Erythroblast (primary cell): ENCODE measurements around the gene COQ9.
"Not testable (repeated sequence)": the region's sequence is repeated elsewhere in the genome, so short reads cannot be mapped to it uniquely, and the experiment has no call there.

Experiments used
- DNase-seq, 2 experiments: peaks; one replicate each; lab custom pipeline; 2025; lab: John Stamatoyannopoulos, UW
- GATA1 ChIP-seq: IDR thresholded peaks from 2 replicates; pipeline ENCODE4 v1.6.1; 2011; ENCODE audit warnings: low read depth, mild to moderate bottlenecking, control low read depth, low read length, moderate library complexity
- POLR2A ChIP-seq: IDR thresholded peaks from 2 replicates; pipeline ENCODE4 v1.6.1; 2011; ENCODE audit warnings: mild to moderate bottlenecking, low read length

The COQ9 gene

DNA sequence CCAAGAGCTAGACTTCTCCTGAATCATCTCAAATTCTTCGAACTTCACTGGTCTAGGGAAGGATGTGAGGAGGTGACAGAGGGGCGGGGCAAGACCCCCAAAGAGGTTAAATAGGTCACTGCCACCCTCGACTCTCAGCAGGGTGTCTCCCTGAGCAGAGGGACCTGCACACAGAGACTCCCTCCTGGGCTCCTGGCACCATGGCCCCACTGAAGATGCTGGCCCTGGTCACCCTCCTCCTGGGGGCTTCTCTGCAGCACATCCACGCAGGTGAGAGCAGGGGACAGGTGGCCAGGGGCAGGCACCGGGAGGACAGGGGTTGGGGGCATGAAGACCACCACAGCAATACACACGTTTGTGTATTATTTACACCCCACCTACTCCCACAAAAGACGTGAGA is 33.5 kb upstream of the COQ9 start:
- DNase-seq = no peak
- TF ChIP-seq GATA1 = no peak
- TF ChIP-seq POLR2A = no peak

DNA sequence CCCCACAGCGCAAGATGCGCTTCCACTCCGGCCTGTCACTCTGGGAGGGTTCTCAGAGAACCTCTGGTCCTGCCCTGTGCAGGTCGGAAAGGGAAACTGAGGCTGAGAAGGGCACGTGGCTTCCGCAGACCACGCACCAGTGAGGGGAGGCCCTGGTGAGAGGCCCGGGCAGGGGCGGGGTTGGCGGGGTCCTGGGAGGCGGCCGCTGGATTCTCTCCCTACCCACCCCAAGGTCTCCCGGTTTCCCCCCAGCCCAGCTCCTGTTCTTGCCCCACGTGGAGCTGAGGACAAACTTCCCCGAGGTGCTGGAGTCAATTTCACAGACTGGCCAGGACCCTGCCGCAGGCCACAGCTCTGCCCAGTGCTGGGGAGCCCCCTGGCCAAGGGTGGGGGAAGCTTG is 31.2 kb upstream of the COQ9 start:
- TF ChIP-seq GATA1 (no peak), POLR2A (no peak)
- no peak for DNase-seq

DNA sequence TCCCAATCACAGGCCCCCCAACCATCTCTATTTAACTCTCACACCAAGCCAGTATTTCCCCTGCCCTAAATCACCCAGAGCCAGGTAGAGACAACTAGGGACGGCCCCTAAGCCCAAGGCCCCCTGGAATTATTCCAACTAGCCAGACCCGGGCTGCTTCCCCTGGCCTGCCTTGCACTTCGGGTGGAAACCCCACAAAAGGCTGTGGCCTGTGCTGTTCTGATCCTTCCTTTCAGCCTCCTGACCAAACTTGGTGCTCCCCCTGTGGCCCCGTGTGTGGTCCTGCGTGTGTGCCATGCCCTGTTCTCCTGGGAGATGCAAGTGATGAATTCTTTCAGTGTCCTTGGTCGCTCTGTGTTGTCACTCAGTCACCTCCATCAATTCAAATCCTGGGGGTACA is 27.8 kb upstream of the COQ9 start:
- no peak for TF ChIP-seq GATA1
- no peak for TF ChIP-seq POLR2A
- no peak for DNase-seq

DNA sequence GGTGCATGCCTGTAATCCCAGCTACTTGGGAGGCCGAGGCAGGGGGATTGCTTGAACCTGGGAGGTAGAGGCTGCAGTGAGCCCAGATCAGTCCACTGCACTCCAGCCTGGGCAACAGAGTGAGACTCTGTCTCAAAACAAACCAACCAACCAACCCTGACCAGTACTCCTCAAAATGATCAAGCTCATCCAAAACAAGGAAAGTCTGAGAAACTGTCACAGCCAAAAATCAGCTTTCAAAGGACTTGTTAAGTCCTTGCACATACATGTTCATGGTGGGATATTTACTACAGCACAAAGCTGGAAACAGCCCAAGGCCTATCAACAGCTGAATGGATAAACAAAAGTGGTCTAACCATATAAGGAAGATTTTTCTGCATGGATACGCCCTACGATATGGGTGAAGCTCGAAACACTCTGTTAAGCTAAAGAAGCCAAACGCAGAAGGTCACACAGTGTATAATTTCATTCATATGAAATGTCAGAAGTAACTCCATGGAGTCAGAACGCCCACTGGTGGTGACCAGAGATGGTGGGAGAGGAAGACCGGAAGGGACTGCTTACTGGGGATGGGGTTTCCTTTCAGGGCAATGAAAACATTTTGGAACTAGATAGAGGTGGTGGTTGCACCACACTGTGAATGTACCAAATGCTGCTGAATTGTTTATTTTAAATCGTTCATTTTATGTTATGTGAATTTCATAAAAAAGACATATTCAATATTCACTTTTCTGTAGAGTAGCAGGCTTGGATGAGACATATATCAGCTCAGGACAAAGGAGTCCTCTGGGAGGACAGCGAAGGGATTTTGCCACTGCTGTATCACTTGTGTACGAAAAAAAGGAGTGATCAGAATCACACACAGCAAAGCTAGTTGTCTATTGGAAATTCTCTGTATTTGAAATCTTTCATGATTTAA is 25.0 kb upstream of the COQ9 start:
- TF ChIP-seq GATA1 = no peak
- DNase-seq = peak; percentile 57 to 65

DNA sequence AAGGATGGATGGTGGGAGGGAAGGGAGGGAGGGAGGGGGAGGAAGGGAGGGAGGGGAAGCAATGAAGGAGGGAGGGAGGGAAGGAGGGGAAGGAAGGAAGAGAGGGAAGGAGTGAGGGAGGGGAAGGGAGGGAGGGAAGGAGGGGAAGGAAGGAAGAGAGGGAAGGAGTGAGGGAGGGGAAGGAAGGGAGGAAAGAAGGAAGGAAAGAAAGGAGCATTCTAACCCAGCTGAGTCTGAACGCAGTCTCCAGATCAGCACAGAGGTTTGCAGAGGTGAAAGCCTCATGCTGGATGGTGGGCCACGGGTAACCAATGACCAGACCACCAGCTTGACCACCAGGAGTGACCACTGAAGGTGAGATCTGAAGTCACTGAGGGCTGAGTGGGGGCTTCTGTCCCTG is 24.1 kb upstream of the COQ9 start:
- no peak for DNase-seq
- TF ChIP-seq POLR2A = no peak
- no peak for TF ChIP-seq GATA1

DNA sequence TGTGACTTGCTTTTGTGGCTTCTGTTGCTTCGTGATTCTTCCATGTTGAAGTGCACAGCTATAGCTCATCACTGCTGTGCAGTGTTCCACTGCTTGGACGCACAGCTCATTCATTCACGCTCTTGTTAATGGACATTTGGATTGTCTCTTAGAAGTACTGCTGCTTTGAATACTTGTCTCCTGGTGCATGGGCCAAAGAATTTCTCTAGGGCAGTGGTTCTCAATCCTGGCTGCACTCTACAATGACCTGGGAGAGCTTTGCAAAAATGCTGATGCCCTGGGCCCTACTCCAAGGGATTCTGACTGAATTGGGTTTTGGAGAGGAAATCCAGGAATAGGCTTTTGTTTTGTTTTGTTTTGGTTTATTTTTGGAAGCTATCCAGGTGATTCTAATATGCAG is 22.7 kb upstream of the COQ9 start:
- TF ChIP-seq POLR2A = no peak
- TF ChIP-seq GATA1 = no peak
- no peak for DNase-seq

DNA sequence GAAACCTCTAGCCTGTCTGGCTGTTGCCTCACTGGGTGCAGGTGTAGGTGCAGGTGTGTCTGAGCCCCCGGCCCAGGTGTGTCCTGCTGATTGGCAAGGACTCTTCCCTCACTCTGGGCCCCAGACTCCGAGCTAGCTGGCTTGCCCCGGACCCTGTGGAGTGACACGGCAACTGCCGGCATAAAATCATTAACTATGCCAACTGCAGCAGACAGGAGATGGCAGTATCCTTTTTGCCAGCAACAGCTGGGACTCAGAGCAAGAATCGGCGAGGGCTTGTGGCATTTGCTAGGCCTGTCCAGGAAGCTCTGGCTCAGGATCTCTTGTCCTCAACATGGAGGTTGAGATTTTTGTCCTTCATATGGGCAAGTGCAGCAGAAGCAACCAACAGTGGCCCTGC is 20.9 kb upstream of the COQ9 start:
- DNase-seq = no peak
- no peak for TF ChIP-seq POLR2A
- no peak for TF ChIP-seq GATA1

DNA sequence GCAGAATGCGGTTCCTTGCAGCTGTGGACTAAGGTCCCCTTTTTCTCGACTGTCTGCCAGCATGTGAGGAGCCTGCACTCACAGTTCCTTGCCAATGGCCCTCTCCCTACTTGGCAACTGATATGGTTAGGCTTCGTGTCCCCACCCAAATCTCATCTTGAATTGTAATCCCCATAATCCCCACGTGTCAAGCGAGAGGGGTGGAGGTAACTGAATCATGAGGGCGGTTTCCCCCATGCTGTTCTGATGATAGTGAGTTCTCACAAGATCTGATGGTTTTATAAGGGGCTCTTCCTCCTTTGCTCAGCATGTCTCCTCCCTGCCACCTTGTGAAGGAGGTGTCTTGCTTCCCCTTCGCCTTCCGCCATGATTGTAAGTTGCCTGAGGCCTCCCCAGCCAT is 20.0 kb upstream of the COQ9 start:
- DNase-seq = peak in 1 of 2 experiments; percentile 31
- TF ChIP-seq GATA1 (no peak), POLR2A (no peak)

DNA sequence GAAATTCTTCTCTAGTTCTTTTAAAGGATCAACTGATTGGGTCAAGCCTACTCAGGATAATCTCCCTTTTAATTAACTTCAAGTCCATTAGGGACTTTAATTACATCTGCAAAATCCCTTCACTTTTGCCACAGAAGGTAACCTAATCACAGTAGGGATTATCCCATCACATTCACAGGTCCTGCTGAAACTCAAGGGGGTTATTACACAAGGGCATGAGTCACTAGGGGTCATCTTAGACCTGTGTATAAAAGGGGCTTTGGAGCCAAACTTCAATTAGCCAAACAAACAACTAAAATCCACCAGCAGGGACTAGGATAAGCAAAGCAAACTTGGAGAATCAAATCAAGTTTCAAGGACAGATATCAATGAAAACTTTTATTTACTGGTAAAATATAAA is 19.5 kb upstream of the COQ9 start:
- TF ChIP-seq GATA1 = no peak
- no peak for TF ChIP-seq POLR2A
- DNase-seq = no peak

DNA sequence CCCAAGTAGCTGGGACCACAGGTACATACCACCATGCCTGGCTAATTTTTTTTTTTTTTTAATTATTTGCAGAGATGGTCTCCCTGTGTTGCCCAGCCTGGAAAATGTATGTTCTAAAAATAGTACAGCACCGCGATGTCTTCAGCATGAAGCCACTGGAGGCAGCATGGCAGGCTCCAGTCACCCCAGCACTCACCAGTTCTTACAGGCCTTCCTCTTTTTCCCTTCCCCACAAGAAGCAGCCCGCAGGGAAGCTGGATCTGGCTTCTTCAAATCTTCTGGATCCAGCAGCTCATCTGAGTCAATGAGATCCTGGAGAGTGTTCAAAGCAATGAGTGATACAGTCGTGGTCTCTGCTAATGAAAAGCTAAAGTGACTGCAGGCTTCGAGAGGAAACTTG is 16.3 kb upstream of the COQ9 start:
- no peak for DNase-seq
- TF ChIP-seq GATA1 = no peak
- TF ChIP-seq POLR2A = no peak

DNA sequence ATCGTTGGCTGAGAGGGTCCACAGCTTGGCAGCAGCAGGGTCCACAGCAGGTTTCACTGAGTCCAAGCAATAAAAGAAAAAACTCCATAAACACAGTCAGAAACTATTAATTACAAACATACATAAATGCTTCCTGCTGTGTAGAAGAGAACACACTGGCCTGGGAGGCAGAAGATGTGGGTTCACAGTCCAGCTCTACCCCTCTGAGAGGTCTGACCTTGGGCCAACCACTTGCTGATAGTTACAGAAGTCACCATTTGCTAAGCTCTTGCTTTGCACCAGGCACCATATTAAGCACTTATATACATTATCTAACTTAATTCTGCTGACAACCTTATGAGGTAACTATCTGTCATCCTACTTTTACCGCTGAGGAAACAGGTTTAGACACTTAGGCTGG is 14.8 kb upstream of the COQ9 start:
- no peak for TF ChIP-seq GATA1
- no peak for TF ChIP-seq POLR2A
- DNase-seq = no peak

DNA sequence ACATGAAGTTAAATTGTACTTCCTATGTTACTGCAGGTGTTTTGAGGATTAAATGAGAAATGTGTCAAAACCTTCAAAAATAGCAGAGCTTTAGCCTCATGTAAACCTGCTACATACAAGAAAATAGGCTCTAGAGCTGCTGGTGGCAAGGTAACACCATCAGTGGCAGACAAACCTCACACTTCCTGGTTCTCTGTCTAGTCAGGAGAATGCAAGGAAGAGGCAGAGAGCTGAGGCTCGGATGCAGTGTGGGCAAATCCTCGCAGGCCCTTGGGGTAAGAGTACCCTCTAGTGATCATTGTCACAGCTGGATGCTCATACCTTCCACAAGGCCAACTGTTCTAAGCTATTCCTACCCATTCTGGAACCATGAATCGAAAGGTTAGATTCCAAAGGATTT is 14.3 kb upstream of the COQ9 start:
- DNase-seq = no peak
- no peak for TF ChIP-seq POLR2A
- no peak for TF ChIP-seq GATA1

DNA sequence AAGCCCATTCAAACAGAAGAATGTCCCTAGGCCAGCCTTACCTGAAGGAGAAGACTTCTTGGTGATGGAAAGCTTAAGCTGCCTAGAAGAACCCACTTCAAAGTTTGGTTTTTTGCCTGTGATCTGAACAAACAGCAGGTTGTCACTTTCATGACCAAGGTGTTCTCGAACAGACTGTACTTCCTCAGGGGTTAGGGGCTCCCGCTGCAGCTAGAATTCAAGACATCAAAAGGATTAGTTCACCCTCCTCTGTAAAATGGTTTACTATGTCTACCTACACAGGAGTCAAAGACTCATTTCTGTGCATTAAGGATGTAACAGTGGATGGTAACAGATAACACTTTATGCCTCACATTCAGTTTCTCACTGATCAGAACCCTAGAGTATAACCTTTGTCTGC is 13.3 kb upstream of the COQ9 start:
- DNase-seq = no peak
- TF ChIP-seq GATA1 (no peak), POLR2A (no peak)

DNA sequence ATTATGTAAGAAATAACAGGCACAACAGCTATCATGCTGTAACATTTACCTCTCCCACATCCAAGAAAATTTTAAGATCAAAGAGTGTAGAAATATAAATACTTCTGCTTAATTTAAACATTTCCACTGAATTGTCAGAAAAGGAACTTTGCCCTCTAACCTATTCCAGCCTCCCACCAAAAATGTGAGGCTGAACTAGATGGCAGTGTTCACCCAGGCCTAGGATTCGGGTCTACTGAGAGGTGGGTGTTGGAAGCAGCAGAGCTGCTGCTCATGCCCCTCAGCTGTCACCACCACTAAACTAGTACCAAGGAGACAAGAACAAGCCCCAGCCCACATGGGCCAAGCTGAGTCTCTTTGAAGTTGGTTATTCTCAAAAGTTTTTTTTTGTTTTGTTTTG is 11.4 kb upstream of the COQ9 start:
- TF ChIP-seq GATA1 = no peak
- no peak for TF ChIP-seq POLR2A

DNA sequence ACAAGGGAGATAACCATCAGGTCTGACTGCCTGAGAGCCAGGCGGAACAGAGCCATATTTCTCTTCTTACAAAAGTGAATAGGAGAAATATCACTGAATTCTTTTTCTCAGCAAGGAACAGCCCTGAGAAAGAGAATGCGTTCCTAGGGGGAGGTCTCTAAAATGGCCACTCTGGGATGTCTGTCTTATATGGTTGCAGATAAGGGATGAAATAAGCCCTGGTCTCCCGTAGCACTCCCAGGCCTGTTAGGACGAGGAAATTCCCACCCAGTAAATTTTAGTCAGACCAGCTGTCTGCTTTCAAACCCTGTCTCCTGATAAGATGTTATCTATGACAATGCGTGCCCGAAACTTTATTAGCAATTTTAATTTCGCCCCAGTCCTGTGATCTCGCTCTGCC is 7.3 kb upstream of the COQ9 start:
- DNase-seq = peak; percentile 19 to 28

More for the DNA sequence above, 11.4 kb upstream of the COQ9 start:
- no peak for DNase-seq

DNA sequence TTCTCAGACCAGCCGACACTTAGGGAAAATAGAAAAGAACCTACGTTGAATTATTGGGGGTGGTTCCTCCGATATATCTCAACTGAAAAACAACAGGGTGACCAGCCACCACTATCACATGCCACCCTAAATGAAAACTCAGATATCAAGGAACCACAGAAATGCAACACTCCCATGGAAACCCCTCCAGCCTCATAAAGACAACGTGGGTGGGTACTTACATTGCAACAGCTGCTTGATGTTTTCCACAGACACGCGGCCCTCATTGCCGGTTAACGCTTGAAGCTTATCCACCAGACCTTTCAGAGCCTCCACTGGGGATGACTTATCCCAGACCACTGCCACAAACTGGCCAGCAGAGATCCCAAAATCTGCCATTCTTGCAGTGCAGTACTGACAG is 6.7 kb upstream of the COQ9 start:
- not testable (repeated sequence) for DNase-seq
